NT2/D1 (cell line): ENCODE measurements around the gene SNRPD3.

Source experiments
- SUZ12 ChIP-seq: IDR thresholded peaks from 2 replicates; pipeline ENCODE4 v1.6.1; 2011; ENCODE audit not compliant: insufficient read length, insufficient read depth; ENCODE audit errors: extremely low read depth
- YY1 ChIP-seq: IDR thresholded peaks from 2 replicates; pipeline ENCODE4 v1.6.1; 2011; ENCODE audit not compliant: insufficient read length, insufficient read depth
- ZNF274 ChIP-seq: IDR thresholded peaks from 2 replicates; pipeline ENCODE4 v1.6.1; 2011; ENCODE audit warnings: mild to moderate bottlenecking, low read depth, low read length

DNA sequence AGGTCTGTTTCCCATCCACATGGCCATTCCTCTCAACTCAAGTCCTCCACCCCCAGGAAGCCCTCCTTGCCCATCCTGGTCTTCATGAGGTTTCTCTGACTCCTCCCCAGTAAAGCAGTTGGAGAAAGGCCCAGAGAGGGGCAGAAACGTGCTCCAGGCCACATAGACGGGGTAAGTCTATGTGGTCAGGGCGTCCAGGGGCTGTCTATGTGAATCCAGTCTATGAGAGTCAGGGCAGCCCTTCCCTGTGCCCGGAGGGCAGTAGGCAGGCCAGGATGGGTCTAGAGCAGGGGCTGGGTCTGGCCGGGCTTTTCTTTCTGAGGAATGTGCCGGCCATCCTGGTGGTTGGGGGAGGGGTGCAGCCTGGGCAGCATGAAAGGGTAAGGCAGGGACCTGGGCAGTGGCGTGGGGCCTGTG is 12.6 kb upstream of the SNRPD3 start:
- TF ChIP-seq ZNF274 (no peak), YY1 (no peak), SUZ12 (no peak)
